Activated CD8-positive, alpha-beta memory T cell treated with anti-CD3 and anti-CD28 coated beads, Interleukin-2, amount 50 U/mL, for 48 hours (primary cell): Measurements from ENCODE around the gene HDAC11.
"Not testable (repeated sequence)": the region's sequence is repeated elsewhere in the genome, so short reads cannot be mapped to it uniquely, and the experiment has no call there.

ENCODE experiments used
- DNase-seq: peaks from one replicate; pipeline ENCODE4 v3.0.0-alpha.2; 2020

HDAC11 gene

GRCh38 chr3:13479582-13480339 lies at the start of gene HDAC11:
TSS of gene HDAC11 (plus strand) at chr3:13480306. CDS start at chr3:13480348, 42 bp downstream.
- peak; percentile 97 for DNase-seq

GRCh38 chr3:13430411-13430875 lies 49.7 kb upstream of the HDAC11 start:
- DNase-seq: not testable (repeated sequence)

- DNase-seq: no peak
These were observed 48.0 kb upstream of the HDAC11 start for GRCh38 chr3:13432093-13432492.

- DNase-seq: no peak
These were observed 46.2 kb upstream of the HDAC11 start for GRCh38 chr3:13433912-13434311.

GRCh38 chr3:13436213-13436612 lies 43.9 kb upstream of the HDAC11 start:
- not testable (repeated sequence) for DNase-seq

GRCh38 chr3:13440204-13440817 lies 39.8 kb upstream of the HDAC11 start:
- no peak for DNase-seq

- not testable (repeated sequence) for DNase-seq
These were observed 37.2 kb upstream of the HDAC11 start for GRCh38 chr3:13442882-13443281.

- DNase-seq: peak; percentile 66
These were observed 28.8 kb upstream of the HDAC11 start for GRCh38 chr3:13451301-13451673.

GRCh38 chr3:13452490-13453335 lies 27.4 kb upstream of the HDAC11 start:
- no peak for DNase-seq

- no peak for DNase-seq
These were observed 24.5 kb upstream of the HDAC11 start for GRCh38 chr3:13455644-13456043.

- no peak for DNase-seq
These were observed 22.5 kb upstream of the HDAC11 start for GRCh38 chr3:13457593-13457992.

- no peak for DNase-seq
These were observed 20.3 kb upstream of the HDAC11 start for GRCh38 chr3:13459605-13460340.

GRCh38 chr3:13460341-13460736 lies 19.8 kb upstream of the HDAC11 start:
- DNase-seq: no peak

GRCh38 chr3:13461169-13462124 lies 18.7 kb upstream of the HDAC11 start:
- peak; percentile 94 for DNase-seq

- no peak for DNase-seq
These were observed 17.9 kb upstream of the HDAC11 start for GRCh38 chr3:13462125-13462629.

GRCh38 chr3:13462822-13463221 lies 17.3 kb upstream of the HDAC11 start:
- DNase-seq: no peak

- DNase-seq: no peak
These were observed 16.3 kb upstream of the HDAC11 start for GRCh38 chr3:13463618-13464400.

GRCh38 chr3:13465236-13465873 lies 14.8 kb upstream of the HDAC11 start:
- DNase-seq: no peak

GRCh38 chr3:13466781-13467180 lies 13.3 kb upstream of the HDAC11 start:
- no peak for DNase-seq
